ENCODE measurements around the gene PDE9A. TPM values are rescaled to one million over a fixed set of nuclear protein-coding genes. Genes with fewer than 3 reads are reported as not detected.
A peak's percentile ranks its signal among the peaks of the same experiment; 100 is the strongest.

Gene PDE9A
- total and polyA plus RNA-seq, 2 experiments from 2014 or later, result 26.5 to 31.1 TPM

- TF ChIP-seq CTCF (conservative IDR thresholded peaks at IDR 0.05; ENCODE audit: low read depth in 2 of 2), result no peak
- TF ChIP-seq EZH2 (IDR thresholded peaks at IDR 0.05; ENCODE audit: low read depth, unreplicated experiment), result no peak
- TF ChIP-seq NANOG (IDR thresholded peaks at IDR 0.05; ENCODE audit: borderline replicate concordance), result no peak
These were observed 34.9 kb downstream of the PDE9A start (continued) for GRCh38 chr21:42688226-42688840.

- H3K27ac Mint-ChIP-seq, result no peak overlapping the region
- H3F3A ChIP-seq (replicated peaks; ENCODE audit: low read depth), result no peaks in the 10 kb centered on the region
- H2AFZ ChIP-seq, result no peak overlapping the region
- H3K79me2 ChIP-seq (replicated peaks; ENCODE audit: insufficient read depth), result no peaks in the 10 kb centered on the region
- H3K27me3 ChIP-seq (ENCODE audit: insufficient read depth), result no peaks in the 10 kb centered on the region
- H3K4me2 ChIP-seq, result no peak overlapping the region
- H3K4me3 ChIP-seq, result no peak overlapping the region
- ATAC-seq (peak; percentile 34; the same call in 1 of the 3 replicates), DNase-seq (ENCODE audit: low spot score) (no peak)
- no peaks in the 10 kb centered on the region for H3K9me3 Mint-ChIP-seq
- no peaks in the 10 kb centered on the region for H3K4me1 Mint-ChIP-seq
- peaks cover 9% of the 10 kb centered on the region for H3K9me2 ChIP-seq (ENCODE audit: insufficient read depth)
- peaks cover 10% of the 10 kb centered on the region for H3K27me3 Mint-ChIP-seq (ENCODE audit: insufficient read depth, low read depth, poor library complexity)
- H3K27ac ChIP-seq (ENCODE audit: low read depth), result no peak overlapping the region
- H3K36me3 Mint-ChIP-seq (ENCODE audit: low read depth), result peaks cover 20% of the 10 kb centered on the region
- TF ChIP-seq EZH2phosphoT487 (IDR thresholded peaks at IDR 0.05; ENCODE audit: unreplicated experiment), result no peak
- peak; percentile 20 to 54; a peak in 2 of 4 replicates for TF ChIP-seq CTCF (conservative IDR thresholded peaks at IDR 0.05; ENCODE audit: low read depth in 2 of 2)
- H3K4me1 ChIP-seq (ENCODE audit: insufficient read depth), result no peaks in the 10 kb centered on the region
- H3K4me3 Mint-ChIP-seq, result no peak overlapping the region
- H3K36me3 ChIP-seq (ENCODE audit: insufficient read depth), result 0 out of 2 replicates have a peak, but pooled peaks cover 4% of the 10 kb centered on the region
- no peaks in the 10 kb centered on the region for H4K20me1 ChIP-seq (replicated peaks; ENCODE audit: insufficient read depth)
These were observed 35.5 kb downstream of the PDE9A start for GRCh38 chr21:42688841-42689371.

GRCh38 chr21:42690586-42690985, 37.2 kb downstream of the PDE9A start:
- Histone ChIP-seq H3F3A (replicated peaks; ENCODE audit: low read depth) (no peaks in the 10 kb centered on the region), H3K79me2 (replicated peaks; ENCODE audit: insufficient read depth) (no peaks in the 10 kb centered on the region), H3K4me3 (no peak overlapping the region), H3K4me2 (no peak overlapping the region), H4K20me1 (replicated peaks; ENCODE audit: insufficient read depth) (0 out of 2 replicates have a peak, but pooled peaks cover 4% of the 10 kb centered on the region), H3K36me3 (ENCODE audit: insufficient read depth) (0 out of 2 replicates have a peak, but pooled peaks cover 4% of the 10 kb centered on the region), H3K27me3 (ENCODE audit: insufficient read depth) (no peaks in the 10 kb centered on the region), H3K4me1 (ENCODE audit: insufficient read depth) (no peaks in the 10 kb centered on the region), H2AFZ (no peak overlapping the region), H3K9me2 (ENCODE audit: insufficient read depth) (peaks cover 9% of the 10 kb centered on the region), H3K27ac (ENCODE audit: low read depth) (no peak overlapping the region)
- Mint-ChIP-seq H3K27ac (no peak overlapping the region), H3K9me3 (no peaks in the 10 kb centered on the region), H3K4me3 (no peak overlapping the region), H3K4me1 (no peaks in the 10 kb centered on the region; the same call in 2 of the 3 replicates), H3K27me3 (ENCODE audit: insufficient read depth, low read depth, poor library complexity) (peaks cover 10% of the 10 kb centered on the region), H3K36me3 (ENCODE audit: low read depth) (peaks cover 28% of the 10 kb centered on the region)
- ATAC-seq (no peak), DNase-seq (ENCODE audit: low spot score) (no peak)
- no peak for TF ChIP-seq EZH2phosphoT487 (IDR thresholded peaks at IDR 0.05; ENCODE audit: unreplicated experiment)
- no peak for TF ChIP-seq EZH2 (IDR thresholded peaks at IDR 0.05; ENCODE audit: low read depth, unreplicated experiment)
- no peak for TF ChIP-seq CTCF (conservative IDR thresholded peaks at IDR 0.05; ENCODE audit: low read depth in 2 of 2)
- TF ChIP-seq NANOG (IDR thresholded peaks at IDR 0.05; ENCODE audit: borderline replicate concordance), result no peak
- TF ChIP-seq, protein P1, sequence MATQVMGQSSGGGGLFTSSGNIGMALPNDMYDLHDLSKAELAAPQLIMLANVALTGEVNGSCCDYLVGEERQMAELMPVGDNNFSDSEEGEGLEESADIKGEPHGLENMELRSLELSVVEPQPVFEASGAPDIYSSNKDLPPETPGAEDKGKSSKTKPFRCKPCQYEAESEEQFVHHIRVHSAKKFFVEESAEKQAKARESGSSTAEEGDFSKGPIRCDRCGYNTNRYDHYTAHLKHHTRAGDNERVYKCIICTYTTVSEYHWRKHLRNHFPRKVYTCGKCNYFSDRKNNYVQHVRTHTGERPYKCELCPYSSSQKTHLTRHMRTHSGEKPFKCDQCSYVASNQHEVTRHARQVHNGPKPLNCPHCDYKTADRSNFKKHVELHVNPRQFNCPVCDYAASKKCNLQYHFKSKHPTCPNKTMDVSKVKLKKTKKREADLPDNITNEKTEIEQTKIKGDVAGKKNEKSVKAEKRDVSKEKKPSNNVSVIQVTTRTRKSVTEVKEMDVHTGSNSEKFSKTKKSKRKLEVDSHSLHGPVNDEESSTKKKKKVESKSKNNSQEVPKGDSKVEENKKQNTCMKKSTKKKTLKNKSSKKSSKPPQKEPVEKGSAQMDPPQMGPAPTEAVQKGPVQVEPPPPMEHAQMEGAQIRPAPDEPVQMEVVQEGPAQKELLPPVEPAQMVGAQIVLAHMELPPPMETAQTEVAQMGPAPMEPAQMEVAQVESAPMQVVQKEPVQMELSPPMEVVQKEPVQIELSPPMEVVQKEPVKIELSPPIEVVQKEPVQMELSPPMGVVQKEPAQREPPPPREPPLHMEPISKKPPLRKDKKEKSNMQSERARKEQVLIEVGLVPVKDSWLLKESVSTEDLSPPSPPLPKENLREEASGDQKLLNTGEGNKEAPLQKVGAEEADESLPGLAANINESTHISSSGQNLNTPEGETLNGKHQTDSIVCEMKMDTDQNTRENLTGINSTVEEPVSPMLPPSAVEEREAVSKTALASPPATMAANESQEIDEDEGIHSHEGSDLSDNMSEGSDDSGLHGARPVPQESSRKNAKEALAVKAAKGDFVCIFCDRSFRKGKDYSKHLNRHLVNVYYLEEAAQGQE (IDR thresholded peaks at IDR 0.05; ENCODE audit: unreplicated experiment), result no peak
- no peak for TF ChIP-seq ZNF114 (CRISPR knock-in tag; IDR thresholded peaks at IDR 0.05)
